H9 (cell line): ENCODE results near the gene CHMP2A. TPM values are rescaled to one million over a fixed set of nuclear protein-coding genes. Genes with fewer than 3 reads are reported as not detected.

Experiments
- DNase-seq: peaks from one replicate; pipeline ENCODE4 v3.0.0-alpha.2; 2017
- H2AFZ ChIP-seq: one replicate; pipeline ENCODE4 v1.6.1; 2013; ENCODE audit warnings: mild to moderate bottlenecking, low read length, control low read depth, moderate library complexity
- H2AK5ac ChIP-seq: 2 replicates; pipeline ENCODE4 v1.6.1; 2013; ENCODE audit warnings: low read length, control low read depth, mixed read lengths; ENCODE audit not compliant: insufficient read length
- H2BK120ac ChIP-seq: one replicate; pipeline ENCODE4 v1.6.1; 2013; ENCODE audit warnings: low read depth, mild to moderate bottlenecking, low read length, control low read depth, inconsistent platforms; ENCODE audit not compliant: poor library complexity, severe bottlenecking
- H2BK12ac ChIP-seq: 2 replicates; pipeline ENCODE4 v1.6.1; 2013; ENCODE audit warnings: low read length, control low read depth, mixed read lengths, low read depth; ENCODE audit not compliant: insufficient read length
- H2BK15ac ChIP-seq: 2 replicates; pipeline ENCODE4 v1.6.1; 2013; ENCODE audit warnings: low read depth, low read length, control low read depth
- H2BK20ac ChIP-seq: one replicate; pipeline ENCODE4 v1.6.1; 2013; ENCODE audit warnings: low read depth, mild to moderate bottlenecking, low read length, control low read depth, inconsistent platforms; ENCODE audit not compliant: poor library complexity, severe bottlenecking
- H2BK5ac ChIP-seq: 2 replicates; pipeline ENCODE4 v1.6.1; 2013; ENCODE audit warnings: low read length, control low read depth, mixed read lengths; ENCODE audit not compliant: insufficient read length
- H3K14ac ChIP-seq: 2 replicates; pipeline ENCODE4 v1.6.1; 2013; ENCODE audit warnings: low read length, control low read depth; ENCODE audit not compliant: insufficient read depth
- H3K18ac ChIP-seq: 2 replicates; pipeline ENCODE4 v1.6.1; 2013; ENCODE audit warnings: low read depth, mild to moderate bottlenecking, mixed read lengths, low read length, control low read depth; ENCODE audit not compliant: insufficient read length
- H3K23ac ChIP-seq: 2 replicates; pipeline ENCODE4 v1.6.1; 2013; ENCODE audit warnings: low read length, control low read depth, mixed read lengths, low read depth; ENCODE audit not compliant: insufficient read length
- H3K23me2 ChIP-seq: 2 replicates; pipeline ENCODE4 v1.6.1; 2013; ENCODE audit warnings: low read depth, mild to moderate bottlenecking, mixed read lengths, low read length, control low read depth; ENCODE audit not compliant: insufficient read length, poor library complexity, severe bottlenecking
- H3K27ac ChIP-seq: 2 replicates; pipeline ENCODE4 v1.5.1; 2013; ENCODE audit warnings: low read length, control low read depth, mixed read lengths, low read depth; ENCODE audit not compliant: insufficient read length
- H3K27me3 ChIP-seq: 2 replicates; pipeline ENCODE4 v1.6.1; 2013; ENCODE audit warnings: low read length, control low read depth, inconsistent platforms; ENCODE audit not compliant: insufficient read depth
- H3K4ac ChIP-seq: 2 replicates; pipeline ENCODE4 v1.6.1; 2013; ENCODE audit warnings: low read depth, mild to moderate bottlenecking, control low read depth, inconsistent platforms, low read length, moderate library complexity
- H3K4me1 ChIP-seq: 2 replicates; pipeline ENCODE4 v1.6.1; 2013; ENCODE audit warnings: low read length, control low read depth, inconsistent platforms; ENCODE audit not compliant: insufficient read depth
- H3K4me2 ChIP-seq: 2 replicates; pipeline ENCODE4 v1.6.1; 2013; ENCODE audit warnings: low read length, control low read depth, mixed read lengths; ENCODE audit not compliant: insufficient read length, insufficient read depth
- H3K56ac ChIP-seq: 2 replicates; pipeline ENCODE4 v1.6.1; 2013; ENCODE audit warnings: low read depth, mild to moderate bottlenecking, mixed read lengths, low read length, control low read depth; ENCODE audit not compliant: insufficient read length
- H3K79me1 ChIP-seq: 2 replicates; pipeline ENCODE4 v1.6.1; 2013; ENCODE audit warnings: low read depth, mild to moderate bottlenecking, moderate library complexity, low read length, control low read depth, inconsistent platforms; ENCODE audit not compliant: insufficient read depth, poor library complexity, severe bottlenecking
- H3K79me2 ChIP-seq: 2 replicates; pipeline ENCODE4 v1.6.1; 2013; ENCODE audit warnings: low read length, control low read depth, inconsistent platforms; ENCODE audit not compliant: insufficient read depth
- H3K9ac ChIP-seq: 2 replicates; pipeline ENCODE4 v1.6.1; 2013; ENCODE audit warnings: low read length, control low read depth, mixed read lengths; ENCODE audit not compliant: insufficient read length; ENCODE audit errors: extremely low read depth
- H3K9me3 ChIP-seq: one replicate; pipeline ENCODE4 v1.6.1; 2013; ENCODE audit warnings: low read depth, low read length, inconsistent platforms; ENCODE audit not compliant: control insufficient read depth
- H3T11ph ChIP-seq: one replicate; pipeline ENCODE4 v1.6.1; 2013; ENCODE audit warnings: mild to moderate bottlenecking, low read length, control low read depth, inconsistent platforms
- H4K20me1 ChIP-seq: one replicate; pipeline ENCODE4 v1.6.1; 2013; ENCODE audit not compliant: control insufficient read depth, insufficient read length, insufficient read depth
- H4K5ac ChIP-seq: 2 replicates; pipeline ENCODE4 v1.6.1; 2013; ENCODE audit warnings: low read depth, mild to moderate bottlenecking, mixed read lengths, low read length, control low read depth; ENCODE audit not compliant: insufficient read length
- H4K8ac ChIP-seq: replicated peaks from 2 replicates; pipeline ENCODE4 v1.6.1; 2013; ENCODE audit warnings: low read length, control low read depth, mixed read lengths, low read depth; ENCODE audit not compliant: insufficient read length
- H4K91ac ChIP-seq: 2 replicates; pipeline ENCODE4 v1.6.1; 2013; ENCODE audit warnings: low read depth, mild to moderate bottlenecking, moderate library complexity, mixed read lengths, low read length, control low read depth; ENCODE audit not compliant: insufficient read length
- H3K27ac Mint-ChIP-seq, 3 experiments: 2 replicates in 2 of 3; 3 replicates in 1 of 3; pipeline ENCODE4 v1.8.0; 2020 to 2021; ENCODE audit warnings: mixed read lengths in 3 of 3, mild to moderate bottlenecking in 1 of 3, moderate library complexity in 1 of 3
- H3K27me3 Mint-ChIP-seq: 2 replicates; pipeline ENCODE4 v1.8.0; 2021; ENCODE audit warnings: low read depth, mild to moderate bottlenecking, moderate library complexity, mixed read lengths
- H3K36me3 Mint-ChIP-seq, 3 experiments: 2 replicates in 2 of 3; 3 replicates in 1 of 3; pipeline ENCODE4 v1.8.0; 2020 to 2021; ENCODE audit warnings: low read depth in 3 of 3, mixed read lengths in 3 of 3; ENCODE audit not compliant: insufficient read depth in 1 of 3
- H3K4me1 Mint-ChIP-seq, 2 experiments: 2 replicates each; pipeline ENCODE4 v1.8.0; 2020; ENCODE audit warnings: mixed read lengths in 2 of 2
- H3K4me3 Mint-ChIP-seq, 2 experiments: 2 replicates in 1 of 2; 3 replicates in 1 of 2; pipeline ENCODE4 v1.8.0; 2020 to 2021; ENCODE audit warnings: mild to moderate bottlenecking in 2 of 2, mixed read lengths in 2 of 2, moderate library complexity in 1 of 2
- H3K9me3 Mint-ChIP-seq, 2 experiments: 2 replicates in 1 of 2; 3 replicates in 1 of 2; pipeline ENCODE4 v1.8.0; 2020; ENCODE audit warnings: mild to moderate bottlenecking in 2 of 2, mixed read lengths in 2 of 2, moderate library complexity in 1 of 2
- WGBS: extraction: QIAGEN DNeasy Blood & Tissue Kit; methylation state at CpG from one replicate; pipeline ENCODE4 v1.1.7; 2013; ENCODE audit warnings: missing lambda C conversion rate, low lambda C conversion rate, mixed read lengths; ENCODE audit not compliant: insufficient read length; ENCODE audit errors: extremely low coverage; 5-methylcytosine and 5-hydroxymethylcytosine counted together
- total RNA-seq: library from RNA; stranded (reverse); gene quantifications from 2 replicates; pipeline ENCODE4 v1.2.1, GENCODE V29; 2021
- TF ChIP-seq, protein P1 (sequence below): fragments of 200-600 bp; sonication (generic); conservative IDR thresholded peaks from 3 replicates; pipeline ENCODE4 v1.8.0; 2021; ENCODE audit warnings: antibody characterized with exemption, mild to moderate bottlenecking

The CHMP2A gene
- total RNA-seq, 1 experiment from 2014 or later, result 109 TPM

DNA sequence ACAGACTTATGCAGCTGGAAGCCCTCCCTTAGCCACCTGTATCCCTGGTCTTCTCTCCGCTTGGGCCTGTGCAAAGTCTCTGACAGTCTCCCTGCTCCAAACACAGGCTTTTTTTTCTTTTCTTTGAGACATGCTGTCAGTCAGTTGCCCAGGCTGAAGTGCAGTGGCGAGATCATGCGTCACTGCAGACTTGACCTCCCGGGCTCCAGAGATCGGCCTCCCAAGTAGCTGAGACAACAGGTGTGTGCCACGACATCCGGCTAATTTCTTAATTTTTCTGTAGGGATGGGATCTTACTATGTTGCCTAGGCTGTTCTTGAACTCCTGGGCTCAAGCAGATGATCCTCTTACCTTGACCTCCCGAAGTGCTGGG, 16.7 kb upstream of the CHMP2A start:
- TF ChIP-seq, protein P1, sequence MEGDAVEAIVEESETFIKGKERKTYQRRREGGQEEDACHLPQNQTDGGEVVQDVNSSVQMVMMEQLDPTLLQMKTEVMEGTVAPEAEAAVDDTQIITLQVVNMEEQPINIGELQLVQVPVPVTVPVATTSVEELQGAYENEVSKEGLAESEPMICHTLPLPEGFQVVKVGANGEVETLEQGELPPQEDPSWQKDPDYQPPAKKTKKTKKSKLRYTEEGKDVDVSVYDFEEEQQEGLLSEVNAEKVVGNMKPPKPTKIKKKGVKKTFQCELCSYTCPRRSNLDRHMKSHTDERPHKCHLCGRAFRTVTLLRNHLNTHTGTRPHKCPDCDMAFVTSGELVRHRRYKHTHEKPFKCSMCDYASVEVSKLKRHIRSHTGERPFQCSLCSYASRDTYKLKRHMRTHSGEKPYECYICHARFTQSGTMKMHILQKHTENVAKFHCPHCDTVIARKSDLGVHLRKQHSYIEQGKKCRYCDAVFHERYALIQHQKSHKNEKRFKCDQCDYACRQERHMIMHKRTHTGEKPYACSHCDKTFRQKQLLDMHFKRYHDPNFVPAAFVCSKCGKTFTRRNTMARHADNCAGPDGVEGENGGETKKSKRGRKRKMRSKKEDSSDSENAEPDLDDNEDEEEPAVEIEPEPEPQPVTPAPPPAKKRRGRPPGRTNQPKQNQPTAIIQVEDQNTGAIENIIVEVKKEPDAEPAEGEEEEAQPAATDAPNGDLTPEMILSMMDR, result no peak
- H3K9me3 ChIP-seq, result no peaks in the 10 kb centered on the region
- peaks cover 9% of the 10 kb centered on the region for H3K23me2 ChIP-seq
- H3K9ac ChIP-seq, result no peak overlapping the region
- no peaks in the 10 kb centered on the region; a peak in 2 of 5 replicates for H3K9me3 Mint-ChIP-seq
- H3K4me2 ChIP-seq, result no peak overlapping the region
- no peak overlapping the region for H2BK12ac ChIP-seq
- no peak overlapping the region for H3K4ac ChIP-seq
- no peak overlapping the region for H3K18ac ChIP-seq
- no peaks in the 10 kb centered on the region for H3K79me1 ChIP-seq
- no peaks in the 10 kb centered on the region for H3K79me2 ChIP-seq
- peaks cover 0 to 25% (median 18%) of the 10 kb centered on the region in 3 experiments; a peak in 5 of 7 replicates for H3K36me3 Mint-ChIP-seq
- no peak overlapping the region for H2BK5ac ChIP-seq
- H2AK5ac ChIP-seq, result no peak overlapping the region
- no peak overlapping the region for H3K14ac ChIP-seq
- no peak overlapping the region for H2BK120ac ChIP-seq
- no peak overlapping the region for H3K27ac Mint-ChIP-seq
- H4K91ac ChIP-seq, result no peak overlapping the region
- no CpG with 5 or more reads among the region's 8 CpGs for WGBS
- no peak overlapping the region for H2BK20ac ChIP-seq
- H4K20me1 ChIP-seq, result no peaks in the 10 kb centered on the region
- peaks cover 2% of the 10 kb centered on the region; the same call in 1 of the 2 replicates for H3K27me3 Mint-ChIP-seq
- H3K56ac ChIP-seq, result no peak overlapping the region
- H2BK15ac ChIP-seq, result no peak overlapping the region
- H3K27me3 ChIP-seq, result no peaks in the 10 kb centered on the region
- peak overlapping the region; percentile 96 to 98; a peak in 4 of 5 replicates for H3K4me3 Mint-ChIP-seq
- H3K4me1 ChIP-seq, result no peaks in the 10 kb centered on the region; the same call in 1 of the 2 replicates
- no peak overlapping the region for H3T11ph ChIP-seq
- no peak overlapping the region for H3K27ac ChIP-seq
- no peak overlapping the region for H3K23ac ChIP-seq
- H2AFZ ChIP-seq, result no peak overlapping the region
- H4K8ac ChIP-seq, result no peak overlapping the region
- DNase-seq, result no peak
- no peak overlapping the region for H4K5ac ChIP-seq
- H3K4me1 Mint-ChIP-seq, result peaks cover 17 to 26% of the 10 kb centered on the region in 2 experiments
